GM12878 (cell line): Measurements from ENCODE around the gene PARP16. TPM values are rescaled to one million over a fixed set of nuclear protein-coding genes. Genes with fewer than 3 reads are reported as not detected.

ENCODE experiments used
- CBX3 ChIP-seq: fragments of 200-600 bp; sonication (generic); IDR thresholded peaks from 2 replicates; pipeline ENCODE4 v1.6.1; 2016; ENCODE audit warnings: low read depth, borderline replicate concordance
- CBX5 ChIP-seq: sonication (generic); IDR thresholded peaks from 2 replicates; pipeline ENCODE4 v1.6.1; 2016; ENCODE audit warnings: low read depth, moderate library complexity, mild to moderate bottlenecking, inconsistent platforms
- E4F1 ChIP-seq: fragments of 450-650 bp; IDR thresholded peaks from 2 replicates; pipeline ENCODE4 v1.6.1; 2018; ENCODE audit warnings: borderline replicate concordance, mild to moderate bottlenecking; ENCODE audit not compliant: partially characterized antibody
- IRF5 ChIP-seq: fragments of 450-650 bp; IDR thresholded peaks from 2 replicates; pipeline ENCODE4 v1.6.1; 2017; ENCODE audit warnings: borderline replicate concordance
- JUND ChIP-seq: IDR thresholded peaks from 2 replicates; pipeline ENCODE4 v1.6.1; 2012; ENCODE audit warnings: low read depth, mild to moderate bottlenecking, low read length, improper control_type of control experiment, moderate library complexity
- MXI1 ChIP-seq: fragments of 150-350 bp; IDR thresholded peaks from 2 replicates; pipeline ENCODE4 v1.6.1; 2011; ENCODE audit warnings: low read depth, mild to moderate bottlenecking, inconsistent platforms, low read length, improper control_type of control experiment
- MYB ChIP-seq: fragments of 150-350 bp; IDR thresholded peaks from 2 replicates; pipeline ENCODE4 v1.6.1; 2014; ENCODE audit warnings: mild to moderate bottlenecking, low read depth, low read length, borderline replicate concordance
- POLR2A ChIP-seq: IDR thresholded peaks from 2 replicates; pipeline ENCODE4 v1.6.1; 2011; ENCODE audit warnings: low read depth, mild to moderate bottlenecking, low read length
- RAD21 ChIP-seq: IDR thresholded peaks from 2 replicates; pipeline ENCODE4 v1.6.1; 2011; ENCODE audit warnings: mild to moderate bottlenecking, low read depth, low read length, moderate library complexity; ENCODE audit not compliant: insufficient read depth
- RAD51 ChIP-seq: fragments of 450-650 bp; IDR thresholded peaks from 2 replicates; pipeline ENCODE4 v1.6.1; 2016; ENCODE audit warnings: moderate library complexity, mild to moderate bottlenecking, inconsistent platforms
- ZBED1 ChIP-seq: IDR thresholded peaks from 2 replicates; pipeline ENCODE4 v1.6.1; 2016; ENCODE audit warnings: borderline replicate concordance
- polyA plus RNA-seq, 11 experiments: library from polyadenylated mRNA; depleted of rRNA in 4 of 11; unstranded in 6 of 11; stranded (reverse) in 5 of 11; fragments of >200 nt; fragmentation: Nextera tagmentation in 4 of 11; fragmentation: Illumina TruSeq in 1 of 11; extraction: Ambion mirVana in 4 of 11; extraction: Trizol in 1 of 11; gene quantifications; 1 replicate in 1 of 11; 2 replicates in 10 of 11; pipeline versions ENCODE4 v1.2.1 to v1.2.3, GENCODE V29; 2011 to 2016; ENCODE audit warnings: inconsistent platforms in 2 of 11, missing spikeins in 2 of 11, low read depth in 1 of 11
- total RNA-seq, 4 experiments: library from RNA; depleted of rRNA in 3 of 4; stranded (reverse); fragments of >200 nt in 3 of 4; fragmentation: Illumina TruSeq in 1 of 4; extraction: Trizol in 1 of 4; gene quantifications; 2 replicates each; pipeline versions ENCODE4 v1.2.1 to v1.2.3, GENCODE V29; 2013 to 2021
- TF ChIP-seq, protein P1 (sequence below): IDR thresholded peaks from 2 replicates; pipeline ENCODE4 v1.6.1; 2011; ENCODE audit warnings: borderline replicate concordance, low read depth, mild to moderate bottlenecking, moderate library complexity, low read length; ENCODE audit not compliant: insufficient read depth, poor library complexity, severe bottlenecking

Gene PARP16
- total and polyA plus RNA-seq, 10 of the 15 experiments (the other 5 are each of a cell fraction or from before 2014, with no cell fraction given): 4.9 to 15.7 (median 9.9) TPM

GRCh38 chr15:65290228-65290627 is 3.5 kb upstream of the PARP16 start (continued):
- TF ChIP-seq IRF5: no peak
- no peak for TF ChIP-seq ZBED1
- no peak for TF ChIP-seq RAD51
- no peak for TF ChIP-seq MYB
- no peak for TF ChIP-seq E4F1
- TF ChIP-seq POLR2A: no peak
- TF ChIP-seq JUND: no peak
- TF ChIP-seq, protein P1, sequence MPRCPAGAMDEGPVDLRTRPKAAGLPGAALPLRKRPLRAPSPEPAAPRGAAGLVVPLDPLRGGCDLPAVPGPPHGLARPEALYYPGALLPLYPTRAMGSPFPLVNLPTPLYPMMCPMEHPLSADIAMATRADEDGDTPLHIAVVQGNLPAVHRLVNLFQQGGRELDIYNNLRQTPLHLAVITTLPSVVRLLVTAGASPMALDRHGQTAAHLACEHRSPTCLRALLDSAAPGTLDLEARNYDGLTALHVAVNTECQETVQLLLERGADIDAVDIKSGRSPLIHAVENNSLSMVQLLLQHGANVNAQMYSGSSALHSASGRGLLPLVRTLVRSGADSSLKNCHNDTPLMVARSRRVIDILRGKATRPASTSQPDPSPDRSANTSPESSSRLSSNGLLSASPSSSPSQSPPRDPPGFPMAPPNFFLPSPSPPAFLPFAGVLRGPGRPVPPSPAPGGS: no peak
- TF ChIP-seq RAD21: no peak
- no peak for TF ChIP-seq CBX3
- no peak for TF ChIP-seq CBX5
- TF ChIP-seq MXI1: no peak
